ELF-1 (cell line): ENCODE results near the gene TBX2.
"Not testable (repeated sequence)": the region's sequence is repeated elsewhere in the genome, so short reads cannot be mapped to it uniquely, and the experiment has no call there.

Source experiments
- DNase-seq: peaks from one replicate; pipeline ENCODE4 v3.0.0-alpha.2; 2016; ENCODE audit warnings: low read depth, low spot score

Gene TBX2

GRCh38 chr17:61431594-61432311 lies 32.1 kb downstream of the TBX2 start:
- DNase-seq = no peak

- no peak for DNase-seq
These were observed 36.6 kb downstream of the TBX2 start for GRCh38 chr17:61436273-61436672.

DNA sequence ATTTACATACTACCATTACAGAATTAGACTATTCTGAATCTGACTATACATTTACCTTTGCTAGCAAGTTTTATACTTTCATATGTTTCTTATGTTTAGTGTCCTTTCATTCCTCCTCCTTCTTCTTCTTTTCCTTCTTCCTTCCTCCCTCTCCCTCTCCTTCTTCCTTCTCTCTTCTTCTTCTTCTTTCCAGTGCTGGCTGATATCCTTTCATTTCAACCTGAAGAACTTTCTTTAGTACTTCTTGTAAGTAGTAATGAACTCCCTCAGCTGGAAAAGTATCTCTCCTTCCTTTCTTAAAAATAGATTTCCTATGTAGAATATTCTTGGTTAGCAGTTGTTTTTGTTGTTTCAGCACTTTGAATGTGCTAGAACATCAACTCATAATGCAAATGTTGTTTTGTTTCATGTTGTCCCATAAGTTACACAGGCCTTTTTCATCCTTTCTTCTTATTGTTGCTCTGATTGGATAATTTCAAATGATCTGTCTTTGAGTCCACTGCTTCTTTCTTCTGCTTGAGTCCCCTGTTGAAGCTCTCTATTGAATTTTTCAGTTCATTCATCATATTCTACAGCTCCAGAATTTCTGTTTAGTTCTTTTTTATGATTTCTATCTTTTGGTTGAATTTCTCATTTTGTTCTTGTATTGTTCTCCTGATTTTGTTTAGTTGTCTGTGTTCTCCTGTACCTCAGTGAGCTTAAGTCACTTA lies 37.5 kb downstream of the TBX2 start:
- DNase-seq = no peak

DNA sequence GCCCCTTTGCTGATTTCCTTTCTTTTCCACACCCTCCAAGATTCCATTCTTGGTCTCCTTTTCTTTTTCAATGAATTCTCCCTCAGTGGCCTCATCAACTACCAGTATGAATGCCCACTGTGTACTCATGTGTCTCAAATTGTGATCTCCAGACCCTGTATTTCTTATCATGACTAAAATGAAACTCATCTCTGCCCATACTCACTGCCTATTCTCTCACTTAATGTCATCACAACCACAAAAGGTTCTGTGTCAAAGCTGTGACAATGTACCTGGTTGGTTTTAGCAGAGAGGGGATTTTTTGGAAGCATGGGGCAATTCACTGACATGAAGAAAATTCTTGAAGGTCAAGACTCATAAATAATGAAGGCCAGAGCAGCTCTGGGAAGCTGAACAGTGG lies 41.1 kb downstream of the TBX2 start:
- DNase-seq = no peak

- not testable (repeated sequence) for DNase-seq
These were observed 41.9 kb downstream of the TBX2 start for GRCh38 chr17:61441507-61441906.

- DNase-seq = no peak
These were observed 42.6 kb downstream of the TBX2 start for GRCh38 chr17:61442136-61442775.

DNA sequence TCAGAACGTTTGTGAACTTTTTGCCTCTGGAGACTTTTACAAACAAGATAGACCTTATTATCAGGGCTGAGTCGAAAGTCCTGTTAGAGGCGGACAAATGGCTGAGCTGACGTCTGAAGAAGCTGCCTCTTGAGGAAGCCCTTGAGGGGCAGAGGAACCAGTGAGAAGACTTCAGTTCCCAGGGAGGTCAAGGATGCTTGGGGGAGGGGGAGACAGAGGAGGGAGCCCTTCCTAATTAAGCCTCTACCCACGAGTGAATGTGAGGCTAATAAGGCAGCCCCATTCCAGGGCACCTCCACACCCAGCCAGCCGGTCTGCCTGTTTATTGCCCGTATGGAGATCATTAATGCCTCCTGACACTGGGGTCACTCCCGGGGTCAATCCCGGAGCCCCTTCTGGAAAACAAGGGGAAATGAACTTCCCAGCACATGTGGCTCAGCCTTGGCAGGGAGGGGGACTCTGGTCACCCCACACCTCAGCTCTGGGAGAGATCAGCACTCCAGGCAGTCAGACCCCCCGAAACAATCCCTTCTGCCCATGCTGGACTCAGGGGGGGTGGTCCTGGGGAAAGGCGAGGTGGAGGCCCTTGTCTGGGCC lies 43.3 kb downstream of the TBX2 start:
- no peak for DNase-seq

- DNase-seq = no peak
These were observed 43.8 kb downstream of the TBX2 start for GRCh38 chr17:61443475-61443882.

DNA sequence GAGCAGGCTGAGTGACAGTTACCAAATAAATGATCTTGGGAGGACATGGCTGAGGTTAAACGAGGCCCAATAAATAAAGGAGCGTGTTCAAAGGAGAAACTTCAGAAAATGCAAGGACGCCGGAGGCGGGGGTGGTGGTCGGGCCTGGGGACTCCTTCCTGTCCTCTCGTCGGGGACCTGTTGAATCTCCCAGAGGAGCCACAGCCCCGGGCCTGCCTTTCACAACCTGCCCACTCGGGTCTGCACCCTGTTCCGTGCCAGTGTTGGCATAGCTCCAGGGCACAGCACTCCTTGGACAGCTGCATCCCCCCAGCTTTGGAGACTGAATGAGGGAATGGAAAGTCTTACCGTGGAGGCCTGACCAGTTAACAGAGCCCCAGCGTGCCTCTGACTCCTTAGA lies 44.4 kb downstream of the TBX2 start:
- no peak for DNase-seq

- no peak for DNase-seq
These were observed 45.2 kb downstream of the TBX2 start for GRCh38 chr17:61444831-61445230.

GRCh38 chr17:61447358-61447757 lies 47.7 kb downstream of the TBX2 start:
- DNase-seq = no peak

DNA sequence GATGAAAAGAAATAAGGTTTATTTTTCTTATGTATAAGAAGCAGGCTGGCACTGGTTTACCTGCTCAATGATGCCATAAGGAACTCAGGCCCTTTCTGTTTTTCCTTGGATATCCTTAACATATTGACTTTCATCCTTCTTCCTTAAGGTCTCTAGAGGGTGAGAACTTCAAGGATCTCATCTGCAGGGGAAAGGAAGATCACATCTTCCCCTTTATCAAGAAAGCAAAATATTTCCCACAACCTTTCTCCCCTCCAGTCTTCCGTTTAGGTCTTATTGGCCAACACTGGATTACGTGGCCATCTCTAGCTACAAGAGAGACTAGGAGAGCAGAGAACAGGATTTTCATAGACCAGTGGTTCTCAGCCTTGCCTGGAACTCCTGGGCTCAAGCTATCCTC lies 48.4 kb downstream of the TBX2 start:
- no peak for DNase-seq

- DNase-seq = not testable (repeated sequence)
These were observed 49.5 kb downstream of the TBX2 start for GRCh38 chr17:61449140-61449539.

DNA sequence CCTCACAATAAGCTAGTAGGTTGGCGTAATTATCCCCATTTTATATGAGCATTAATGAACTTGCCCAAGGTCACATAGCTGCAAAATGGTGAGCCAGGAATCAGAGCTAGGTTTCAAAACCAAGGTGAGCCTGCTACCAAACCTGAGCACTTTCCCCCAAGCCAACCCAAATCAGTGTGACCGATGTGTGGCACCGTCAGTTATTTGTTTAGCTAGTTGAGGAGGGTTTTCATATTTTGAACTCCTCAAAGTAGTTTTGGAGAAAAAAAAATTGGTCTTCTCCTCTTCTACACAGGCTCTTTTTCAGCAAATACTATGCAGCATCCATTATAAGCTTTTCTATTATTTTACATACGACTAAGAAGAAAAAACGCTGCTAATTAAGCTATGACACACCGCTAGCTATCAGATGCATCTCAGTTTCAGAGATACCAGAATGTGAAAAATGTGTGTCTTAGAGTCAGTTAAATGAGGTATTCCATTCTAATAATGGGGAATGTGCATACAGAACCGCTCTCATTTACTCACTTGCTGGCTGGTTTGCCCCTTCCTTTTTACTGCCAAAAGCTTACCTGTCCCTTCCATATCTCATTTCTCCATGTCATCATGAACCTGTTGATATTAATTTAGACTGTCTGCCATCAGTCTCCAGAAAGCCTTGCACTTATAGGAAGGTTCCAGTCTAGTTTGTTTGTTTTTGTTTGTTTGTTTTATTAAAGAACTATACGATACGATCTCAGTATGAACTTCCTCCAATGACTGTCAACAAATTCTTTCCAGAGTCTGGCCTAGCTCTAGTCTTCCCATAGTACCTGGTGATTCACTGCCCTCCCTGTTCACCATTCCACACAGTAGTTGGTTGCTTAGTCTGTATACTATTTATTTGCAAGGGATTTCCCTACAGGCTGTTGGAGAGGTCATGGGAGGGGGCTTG lies 50.3 kb downstream of the TBX2 start:
- DNase-seq = no peak

GRCh38 chr17:61450641-61451537 lies 51.2 kb downstream of the TBX2 start:
- DNase-seq = no peak

DNA sequence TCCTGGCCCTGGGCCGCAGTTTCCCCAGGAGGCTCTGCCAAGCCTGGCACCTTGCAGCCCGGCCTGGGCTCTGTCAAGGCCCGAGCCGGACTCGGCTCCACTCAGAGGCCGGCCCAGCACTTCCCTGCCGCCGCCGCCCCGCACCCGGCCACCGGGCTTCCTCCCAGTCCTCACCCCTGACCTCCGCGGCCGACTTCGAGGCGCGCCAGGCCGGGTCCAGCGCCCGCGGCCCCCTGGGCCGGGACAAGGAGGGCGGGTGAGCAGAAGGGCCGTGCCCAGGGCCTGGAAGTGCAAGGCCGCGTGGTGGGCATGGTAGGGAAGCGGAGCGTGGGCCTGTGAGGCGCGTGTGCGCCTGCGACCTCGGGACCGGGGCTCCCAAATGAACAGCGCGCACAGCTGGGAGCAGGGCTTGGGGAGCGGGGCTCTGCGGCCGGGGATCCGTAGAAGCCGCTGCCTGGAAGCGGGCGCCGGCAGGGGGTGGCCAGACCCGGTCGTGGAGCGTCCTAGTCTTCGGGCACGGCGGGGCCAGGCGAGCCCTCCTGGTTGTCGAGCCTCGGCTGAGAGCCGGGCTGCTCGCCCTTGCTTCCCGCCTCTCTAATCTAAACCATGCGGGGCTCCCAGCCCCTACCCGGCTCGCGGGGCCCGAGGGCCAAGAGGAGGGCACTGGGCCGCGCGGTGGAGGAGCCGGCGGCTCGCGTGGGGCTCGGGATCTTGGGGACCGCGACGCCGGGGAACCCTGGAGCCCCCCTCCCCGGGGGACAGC lies 52.1 kb downstream of the TBX2 start:
- no peak for DNase-seq

DNA sequence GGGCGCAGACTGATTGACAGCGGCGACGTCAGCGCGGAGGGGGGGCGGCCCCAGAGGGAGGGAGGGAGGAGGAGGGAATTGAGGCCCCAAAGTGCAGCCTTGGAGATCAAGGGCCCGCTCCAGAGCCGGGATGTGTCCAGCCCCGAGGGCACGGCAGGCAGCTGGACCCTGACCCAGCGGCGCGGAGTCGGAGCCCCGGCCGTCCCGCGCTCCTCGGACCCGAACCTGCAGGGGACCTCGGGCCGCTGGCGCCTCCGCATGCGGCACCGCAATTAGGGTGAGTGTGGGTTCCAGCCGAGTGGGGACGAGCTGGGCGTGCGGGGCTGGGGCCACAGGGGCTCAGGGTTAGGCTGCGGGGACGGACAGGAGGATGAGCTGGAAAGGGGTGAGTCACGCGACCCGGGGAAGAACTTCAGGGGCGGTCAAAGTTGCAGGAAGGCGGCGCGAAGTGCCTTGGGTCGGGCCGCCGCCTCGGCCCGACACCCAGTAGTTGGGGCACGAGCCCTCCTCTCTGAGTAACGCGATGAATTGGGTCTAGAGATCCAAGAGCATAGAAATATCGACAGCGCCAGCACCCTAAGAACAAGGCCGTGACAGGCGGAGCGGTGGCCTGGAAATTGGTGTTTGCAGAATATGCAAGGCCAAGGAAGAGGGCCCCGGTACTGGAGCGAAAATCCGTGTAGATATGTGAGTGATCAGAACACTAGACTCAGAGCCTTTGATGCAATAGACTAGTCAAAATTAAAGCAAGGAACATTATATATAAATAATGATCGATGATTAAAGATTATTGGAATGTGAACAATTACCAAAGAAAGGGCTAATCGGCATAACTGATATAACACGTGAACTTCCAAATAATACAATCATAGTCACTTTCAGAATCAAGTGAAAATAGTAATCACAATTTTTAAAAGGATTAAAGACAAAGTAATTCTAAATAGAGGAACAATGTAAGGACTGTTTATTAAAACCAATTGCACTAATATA lies 53.0 kb downstream of the TBX2 start, which contains the start of gene TBX4:
Gene TBX4, plus strand, starts transcription at position 122 of the 990 bp plus-strand sequence. CDS start 4,069 bp downstream, outside the sequence.
- peak; percentile 62 for DNase-seq
